Mucosa of descending colon (tissue), 3 donors: ENCODE measurements around the gene SEC14L2. TPM values are rescaled to one million over a fixed set of nuclear protein-coding genes. Genes with fewer than 3 reads are reported as not detected.

Experiments
- ATAC-seq: fragments of 200-7000 bp; cut with Tn5 transposase; one replicate; pipeline ENCODE4 v1.9.1; 2020; ENCODE audit warnings: mild to moderate bottlenecking, moderate library complexity
- DNase-seq, 3 donors: peaks; one replicate each; pipeline ENCODE4 v3.0.0-alpha.2; 2020
- H3K36me3 ChIP-seq: fragments of 200-600 bp; one replicate; pipeline ENCODE4 v1.8.0; 2021; ENCODE audit warnings: low read depth, mild to moderate bottlenecking
- H3K4me1 ChIP-seq: fragments of 200-600 bp; one replicate; pipeline ENCODE4 v1.8.0; 2021; ENCODE audit warnings: low read depth, mild to moderate bottlenecking
- H3K4me3 ChIP-seq: fragments of 200-600 bp; one replicate; pipeline ENCODE4 v1.8.0; 2021; ENCODE audit warnings: mild to moderate bottlenecking
- H3K9me3 ChIP-seq: fragments of 200-600 bp; one replicate; pipeline ENCODE4 v1.8.0; 2021; ENCODE audit warnings: mild to moderate bottlenecking
- intact Hi-C, 2 donors: fragments of 100-400 bp; cut with DNase I in 1 of 2; cut with micrococcal nuclease in 1 of 2; formaldehyde crosslinking; loops; one replicate each; pipeline versions ENCODE4 v1.11.0 to v1.11.1; 2022; cut with DNase I, micrococcal nuclease
- total RNA-seq, 3 donors: library from RNA; stranded (reverse); fragmentation: NEBNext Ultra II Directional in 2 of 3; extraction: Animal tissue kit (Norgen Biotek cat#: 25700) in 2 of 3; gene quantifications; one replicate each; pipeline versions ENCODE4 v1.2.1 to v1.2.4, GENCODE V29; 2021 to 2023
- TF ChIP-seq, protein P1 (sequence below): fragments of 200-600 bp; IDR thresholded peaks from one replicate; pipeline ENCODE4 v1.8.0; 2022; ENCODE audit warnings: antibody characterized with exemption, mild to moderate bottlenecking
- donor health status: DM: no; HTN: no; CAD: no; lungs with moderate emphysema.
- donor health status: DM: no; HTN: no; CAD: no.
- donor health status: DM: no; HTN: yes; CAD: no.

SEC14L2 gene
- total RNA-seq, 3 donors from 2014 or later, result 0.67 to 4.0 (median 2.5) TPM

DNA sequence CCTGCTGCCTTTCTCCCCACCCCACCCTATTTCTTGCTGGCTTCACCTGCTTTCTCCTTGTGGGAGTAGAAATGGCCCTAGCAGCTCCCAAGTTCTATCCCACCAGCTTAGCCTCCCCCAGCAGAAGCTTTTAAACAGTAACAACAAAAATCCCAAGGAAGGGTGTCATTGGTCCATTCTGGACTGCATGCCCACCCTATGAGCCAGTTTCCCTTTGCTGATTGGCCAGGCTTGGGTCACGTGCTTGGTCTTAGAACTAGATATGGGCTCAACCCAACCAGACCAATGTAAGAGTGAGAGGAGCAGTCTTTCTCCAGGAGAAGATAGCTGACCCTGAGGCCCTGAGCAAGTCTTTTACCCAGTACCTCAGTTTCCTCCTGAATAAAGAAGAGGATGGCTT lies 31.1 kb downstream of the SEC14L2 start:
- peaks cover 21% of the 10 kb centered on the region for H3K4me1 ChIP-seq
- no peaks in the 10 kb centered on the region for H3K36me3 ChIP-seq
- DNase-seq, result no peak
- TF ChIP-seq, protein P1, sequence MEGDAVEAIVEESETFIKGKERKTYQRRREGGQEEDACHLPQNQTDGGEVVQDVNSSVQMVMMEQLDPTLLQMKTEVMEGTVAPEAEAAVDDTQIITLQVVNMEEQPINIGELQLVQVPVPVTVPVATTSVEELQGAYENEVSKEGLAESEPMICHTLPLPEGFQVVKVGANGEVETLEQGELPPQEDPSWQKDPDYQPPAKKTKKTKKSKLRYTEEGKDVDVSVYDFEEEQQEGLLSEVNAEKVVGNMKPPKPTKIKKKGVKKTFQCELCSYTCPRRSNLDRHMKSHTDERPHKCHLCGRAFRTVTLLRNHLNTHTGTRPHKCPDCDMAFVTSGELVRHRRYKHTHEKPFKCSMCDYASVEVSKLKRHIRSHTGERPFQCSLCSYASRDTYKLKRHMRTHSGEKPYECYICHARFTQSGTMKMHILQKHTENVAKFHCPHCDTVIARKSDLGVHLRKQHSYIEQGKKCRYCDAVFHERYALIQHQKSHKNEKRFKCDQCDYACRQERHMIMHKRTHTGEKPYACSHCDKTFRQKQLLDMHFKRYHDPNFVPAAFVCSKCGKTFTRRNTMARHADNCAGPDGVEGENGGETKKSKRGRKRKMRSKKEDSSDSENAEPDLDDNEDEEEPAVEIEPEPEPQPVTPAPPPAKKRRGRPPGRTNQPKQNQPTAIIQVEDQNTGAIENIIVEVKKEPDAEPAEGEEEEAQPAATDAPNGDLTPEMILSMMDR, result no peak
- ATAC-seq, result no peak
- no peaks in the 10 kb centered on the region for H3K9me3 ChIP-seq
- intact Hi-C loops, result no loop called here
- no peak overlapping the region for H3K4me3 ChIP-seq

DNA sequence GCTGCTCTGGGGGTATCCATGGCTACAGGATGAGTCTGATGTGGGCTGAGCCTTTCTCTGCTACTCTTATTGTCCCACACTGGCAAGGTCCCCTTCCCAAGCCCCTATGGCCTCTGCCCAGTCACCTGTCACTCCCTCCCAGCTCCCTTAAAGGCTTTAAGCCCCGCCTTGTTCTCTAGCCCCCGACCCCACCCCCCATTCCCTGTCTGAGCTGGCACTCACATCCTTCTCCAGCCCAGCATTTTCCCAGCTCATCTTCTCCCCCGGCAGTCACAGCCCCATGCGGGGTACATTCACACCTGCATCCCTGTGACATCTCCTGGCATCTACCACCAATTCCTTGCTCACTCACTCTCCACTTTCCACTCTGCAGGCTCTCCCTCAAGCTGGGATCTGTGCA lies 33.1 kb downstream of the SEC14L2 start:
- DNase-seq (no peak), ATAC-seq (no peak)
- Histone ChIP-seq H3K9me3 (no peaks in the 10 kb centered on the region), H3K4me1 (peaks cover 9% of the 10 kb centered on the region), H3K4me3 (no peak overlapping the region), H3K36me3 (no peaks in the 10 kb centered on the region)
- TF ChIP-seq, protein P1, result no peak
- intact Hi-C loops, result no loop called here

DNA sequence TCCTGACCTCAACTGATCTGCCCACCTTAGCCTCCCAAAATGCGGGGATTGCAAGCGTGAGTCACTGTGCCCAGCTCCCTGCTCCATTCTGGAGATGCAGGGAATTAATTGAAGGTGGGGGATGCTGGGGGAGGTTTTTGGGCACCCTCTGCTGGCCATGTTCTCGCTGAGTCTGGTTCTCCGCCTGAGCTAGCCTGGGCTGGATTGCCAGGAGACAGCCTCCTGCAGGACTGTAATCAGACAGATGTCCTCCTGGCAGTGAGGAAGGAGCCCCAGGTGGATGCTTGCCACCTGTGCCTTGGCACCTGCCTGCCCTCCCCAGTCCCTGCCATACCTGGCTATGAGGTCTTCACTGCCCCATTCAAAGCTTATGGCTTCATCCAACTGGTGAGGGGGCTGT lies 34.1 kb downstream of the SEC14L2 start:
- H3K4me3 ChIP-seq, result no peak overlapping the region
- no peaks in the 10 kb centered on the region for H3K9me3 ChIP-seq
- ATAC-seq (no peak), DNase-seq (no peak)
- TF ChIP-seq, protein P1, result no peak
- H3K4me1 ChIP-seq, result peaks cover 3% of the 10 kb centered on the region
- intact Hi-C loops, result no loop called here
- H3K36me3 ChIP-seq, result no peaks in the 10 kb centered on the region

DNA sequence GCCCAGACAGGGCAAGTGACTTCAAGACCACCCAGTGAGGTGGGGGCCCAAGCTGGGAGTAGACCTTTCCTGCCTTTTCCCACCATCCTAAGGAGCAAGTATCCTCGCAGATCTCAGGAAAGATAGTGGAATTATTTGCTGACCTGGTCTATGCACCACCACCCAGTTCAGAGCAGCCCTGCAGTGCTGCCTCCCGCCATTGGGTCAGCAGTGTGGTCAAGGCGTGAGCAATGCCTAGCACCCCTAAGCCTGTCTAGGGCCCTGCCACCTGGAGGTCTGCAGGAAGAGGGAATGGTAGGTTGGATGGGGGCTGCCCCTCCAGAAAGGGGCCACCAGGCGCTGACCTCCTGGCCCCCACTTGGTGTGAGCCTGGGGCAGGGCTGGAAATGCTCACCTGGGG lies 35.3 kb downstream of the SEC14L2 start:
- TF ChIP-seq, protein P1, result no peak
- intact Hi-C loops, result no loop called here
- DNase-seq (no peak), ATAC-seq (no peak)
- no peaks in the 10 kb centered on the region for H3K4me1 ChIP-seq
- no peaks in the 10 kb centered on the region for H3K36me3 ChIP-seq
- no peaks in the 10 kb centered on the region for H3K9me3 ChIP-seq
- no peak overlapping the region for H3K4me3 ChIP-seq

DNA sequence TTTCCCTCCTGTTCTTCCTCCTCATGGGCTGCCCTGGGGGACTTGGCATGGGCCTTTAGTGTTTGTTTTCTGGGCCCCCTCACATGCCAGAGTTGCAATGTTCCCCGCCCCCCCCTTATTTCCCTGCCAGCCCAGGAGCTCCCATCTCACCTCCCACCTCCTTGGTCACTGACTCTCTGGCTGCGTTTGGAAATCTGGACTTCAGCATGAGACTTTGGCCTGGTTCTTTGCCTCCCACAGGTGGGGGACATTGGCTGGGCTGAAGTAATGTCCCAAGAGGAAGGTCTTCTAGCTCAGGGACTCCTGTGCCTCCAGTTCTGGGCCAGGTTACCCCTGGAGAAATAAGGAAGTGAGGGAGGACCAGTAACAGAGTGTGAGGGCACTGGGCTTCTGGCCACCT lies 35.7 kb downstream of the SEC14L2 start:
- Histone ChIP-seq H3K36me3 (no peaks in the 10 kb centered on the region), H3K9me3 (no peaks in the 10 kb centered on the region), H3K4me3 (no peak overlapping the region), H3K4me1 (no peaks in the 10 kb centered on the region)
- DNase-seq, result no peak
- TF ChIP-seq, protein P1, result no peak
- no peak for ATAC-seq
- intact Hi-C loops, result no loop called here

DNA sequence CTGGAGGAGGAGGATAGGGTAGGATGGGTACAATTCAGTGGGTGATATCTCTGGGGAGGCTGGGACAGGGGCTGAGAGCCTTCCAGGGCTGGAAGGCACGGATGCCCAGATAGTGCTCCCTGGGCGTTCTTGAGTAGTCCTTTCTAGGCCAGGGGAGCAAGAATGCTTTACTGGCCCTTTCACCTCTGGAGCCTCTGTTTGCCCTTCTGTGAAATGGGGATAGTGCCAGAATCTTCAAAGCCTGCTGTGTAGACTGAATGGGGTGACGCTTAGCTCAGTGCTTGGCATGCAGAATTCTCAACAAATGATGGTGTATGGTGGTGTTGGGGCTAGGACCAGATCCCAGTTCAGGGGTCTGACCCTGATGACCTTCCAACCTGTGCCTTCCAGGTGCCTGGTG lies 36.4 kb downstream of the SEC14L2 start:
- intact Hi-C loops, result no loop called here
- ATAC-seq (no peak), DNase-seq (no peak)
- TF ChIP-seq, protein P1, result no peak
- Histone ChIP-seq H3K4me3 (no peak overlapping the region), H3K9me3 (no peaks in the 10 kb centered on the region), H3K4me1 (peaks cover 3% of the 10 kb centered on the region), H3K36me3 (no peaks in the 10 kb centered on the region)
